ENCODE results near the gene HPRT1.

Gene HPRT1

DNA sequence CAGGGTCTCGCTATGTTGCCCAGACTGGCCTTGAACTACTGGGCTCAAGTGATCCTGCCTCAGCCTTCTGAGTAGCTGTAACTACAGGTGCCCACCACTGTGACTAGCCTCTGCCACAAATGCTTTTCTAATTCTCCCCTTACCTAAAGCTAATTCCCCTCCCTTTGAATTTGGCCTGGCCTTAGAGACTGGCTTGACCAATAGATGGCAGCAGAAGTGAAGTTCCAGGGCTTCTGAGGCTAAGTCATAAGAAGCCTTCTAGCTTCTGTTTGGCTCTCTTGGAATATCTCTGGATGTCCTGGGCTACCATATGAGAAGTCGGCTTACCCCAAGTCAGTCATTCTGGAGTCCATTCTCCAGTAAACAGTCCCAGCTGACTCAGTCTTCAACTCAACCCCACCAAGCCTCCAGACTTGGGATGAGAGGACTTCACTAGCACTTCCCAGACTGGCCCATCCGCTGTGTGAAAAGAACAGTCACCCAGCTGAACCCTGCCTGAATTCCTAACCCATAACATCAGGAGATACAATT is 61.0 kb downstream of the HPRT1 start:
- Histone ChIP-seq H2AFZ (ENCODE audit: low read length) (no peak overlapping the region), H4K20me1 (ENCODE audit: insufficient read depth, low read length) (no peaks in the 10 kb centered on the region), H3K9me3 (replicated peaks; ENCODE audit: insufficient read depth, low read length) (no peaks in the 10 kb centered on the region), H3K9ac (ENCODE audit: low read length) (no peak overlapping the region), H3K79me2 (ENCODE audit: low read length) (no peaks in the 10 kb centered on the region), H3F3A (ENCODE audit: insufficient read depth, low read length) (no peaks in the 10 kb centered on the region), H3K27ac (ENCODE audit: low read length) (no peak overlapping the region), H3K4me1 (ENCODE audit: low read length) (no peaks in the 10 kb centered on the region), H3K36me3 (replicated peaks; ENCODE audit: insufficient read depth, low read length) (no peaks in the 10 kb centered on the region), H3K9me2 (replicated peaks; ENCODE audit: insufficient read depth, low read length) (no peaks in the 10 kb centered on the region), H3K4me2 (ENCODE audit: low read depth, low read length) (no peak overlapping the region), H3K4me3 (ENCODE audit: low read length) (no peak overlapping the region), H3K27me3 (replicated peaks; ENCODE audit: insufficient read depth, low read length) (no peaks in the 10 kb centered on the region)
- DNase-seq, result peak; percentile 57
- no peak for TF ChIP-seq EZH2 (optimal IDR thresholded peaks at IDR 0.05; ENCODE audit: low read depth, low read length)
- peak; percentile 65 for TF ChIP-seq CTCF (IDR thresholded peaks at IDR 0.05; ENCODE audit: low read length)
- TF ChIP-seq EZH2phosphoT487 (IDR thresholded peaks at IDR 0.05; ENCODE audit: low read length), result no peak

- no peaks in the 10 kb centered on the region for H4K20me1 ChIP-seq (ENCODE audit: insufficient read depth, low read length)
- no peaks in the 10 kb centered on the region for H3K9me2 ChIP-seq (replicated peaks; ENCODE audit: insufficient read depth, low read length)
- DNase-seq, result no peak
- H3K79me2 ChIP-seq (ENCODE audit: low read length), result no peaks in the 10 kb centered on the region
- no peaks in the 10 kb centered on the region for H3K27me3 ChIP-seq (replicated peaks; ENCODE audit: insufficient read depth, low read length)
- TF ChIP-seq CTCF (IDR thresholded peaks at IDR 0.05; ENCODE audit: low read length), result no peak
- no peak for TF ChIP-seq EZH2phosphoT487 (IDR thresholded peaks at IDR 0.05; ENCODE audit: low read length)
- TF ChIP-seq EZH2 (optimal IDR thresholded peaks at IDR 0.05; ENCODE audit: low read depth, low read length), result no peak
- no peak overlapping the region for H3K4me3 ChIP-seq (ENCODE audit: low read length)
- H3K27ac ChIP-seq (ENCODE audit: low read length), result no peak overlapping the region
- H3K4me1 ChIP-seq (ENCODE audit: low read length), result no peaks in the 10 kb centered on the region
- H3K4me2 ChIP-seq (ENCODE audit: low read depth, low read length), result no peak overlapping the region
- no peak overlapping the region for H3K9ac ChIP-seq (ENCODE audit: low read length)
- no peaks in the 10 kb centered on the region for H3K9me3 ChIP-seq (replicated peaks; ENCODE audit: insufficient read depth, low read length)
- no peak overlapping the region for H2AFZ ChIP-seq (ENCODE audit: low read length)
- H3F3A ChIP-seq (ENCODE audit: insufficient read depth, low read length), result no peaks in the 10 kb centered on the region
- no peaks in the 10 kb centered on the region for H3K36me3 ChIP-seq (replicated peaks; ENCODE audit: insufficient read depth, low read length)
Observed at GRCh38 chrX:134524181-134524580, 64.2 kb downstream of the HPRT1 start.

- Histone ChIP-seq H3K4me1 (ENCODE audit: low read length) (no peaks in the 10 kb centered on the region), H3K27ac (ENCODE audit: low read length) (no peak overlapping the region), H2AFZ (ENCODE audit: low read length) (no peak overlapping the region), H4K20me1 (ENCODE audit: insufficient read depth, low read length) (no peaks in the 10 kb centered on the region), H3K79me2 (ENCODE audit: low read length) (no peaks in the 10 kb centered on the region), H3K9me3 (replicated peaks; ENCODE audit: insufficient read depth, low read length) (no peaks in the 10 kb centered on the region), H3K9ac (ENCODE audit: low read length) (no peak overlapping the region), H3F3A (ENCODE audit: insufficient read depth, low read length) (no peaks in the 10 kb centered on the region), H3K4me3 (ENCODE audit: low read length) (no peak overlapping the region), H3K27me3 (replicated peaks; ENCODE audit: insufficient read depth, low read length) (no peaks in the 10 kb centered on the region), H3K9me2 (replicated peaks; ENCODE audit: insufficient read depth, low read length) (no peaks in the 10 kb centered on the region), H3K4me2 (ENCODE audit: low read depth, low read length) (no peak overlapping the region), H3K36me3 (replicated peaks; ENCODE audit: insufficient read depth, low read length) (no peaks in the 10 kb centered on the region)
- no peak for DNase-seq
- TF ChIP-seq EZH2 (optimal IDR thresholded peaks at IDR 0.05; ENCODE audit: low read depth, low read length) (no peak), CTCF (IDR thresholded peaks at IDR 0.05; ENCODE audit: low read length) (no peak), EZH2phosphoT487 (IDR thresholded peaks at IDR 0.05; ENCODE audit: low read length) (no peak)
Observed at GRCh38 chrX:134525086-134525792, 65.3 kb downstream of the HPRT1 start.
